B cell (primary cell): ENCODE measurements around the gene PRKN. TPM values are rescaled to one million over a fixed set of nuclear protein-coding genes. Genes with fewer than 3 reads are reported as not detected.

Experiments
- ATAC-seq: fragments of 200-7000 bp; cut with Tn5 transposase; one replicate; pipeline ENCODE4 v1.10.0; 2021; ENCODE audit warnings: low read depth, mild to moderate bottlenecking, moderate number of reproducible peaks, moderate library complexity
- CTCF ChIA-PET: fragments of 350-600 bp; sonication (Branson Sonifier 250); formaldehyde crosslinking; loops from one replicate; lab custom pipeline; 2021; ENCODE audit warnings: antibody characterized with exemption, inconsistent platforms; lab: Charles Lee
- POLR2A ChIA-PET: fragments of 350-600 bp; sonication (Branson Sonifier 250); formaldehyde crosslinking; loops from one replicate; lab custom pipeline; 2021; ENCODE audit warnings: antibody characterized with exemption; lab: Charles Lee
- DNase-seq: peaks from one replicate; pipeline ENCODE4 v3.0.0; 2013
- H2AFZ ChIP-seq: 2 replicates; pipeline ENCODE4 v1.6.1; 2012; ENCODE audit warnings: mild to moderate bottlenecking, low read depth, low read length; ENCODE audit not compliant: insufficient read depth, poor library complexity, severe bottlenecking
- H3K27ac ChIP-seq, 2 donors: 1 replicate in 1 of 2; 2 replicates in 1 of 2; pipeline ENCODE4 v1.5.1; 2012 to 2013; ENCODE audit warnings: low read length in 2 of 2, mild to moderate bottlenecking in 2 of 2, moderate library complexity in 1 of 2
- H3K27me3 ChIP-seq, 4 experiments: fragments of 200-600 bp in 1 of 4; sonication (generic) in 1 of 4; replicated peaks in 1 of 4; 1 replicate in 2 of 4; 2 replicates in 2 of 4; pipeline versions ENCODE4 v1.6.1 to v1.7.0; 2013 to 2016; ENCODE audit warnings: low read length in 3 of 4, mild to moderate bottlenecking in 2 of 4, mixed read lengths in 1 of 4, moderate library complexity in 1 of 4; ENCODE audit not compliant: insufficient read depth in 4 of 4, control insufficient read depth in 3 of 4; ENCODE audit errors: control extremely low read depth in 1 of 4
- H3K36me3 ChIP-seq, 2 experiments: replicated peaks in 1 of 2; 1 replicate in 1 of 2; 2 replicates in 1 of 2; pipeline versions ENCODE4 v1.6.1 to v1.7.1; 2013; ENCODE audit warnings: low read length in 1 of 2; ENCODE audit not compliant: insufficient read depth in 2 of 2, control insufficient read depth in 1 of 2; ENCODE audit errors: control extremely low read depth in 1 of 2, extremely low read depth in 1 of 2
- H3K4me1 ChIP-seq, 2 donors: fragments of 200-600 bp in 1 of 2; sonication (generic) in 1 of 2; 1 replicate in 1 of 2; 2 replicates in 1 of 2; pipeline versions ENCODE4 v1.5.1 to v1.6.1; 2013 to 2017; ENCODE audit warnings: low read length in 2 of 2; ENCODE audit not compliant: control insufficient read depth in 2 of 2, insufficient read depth in 2 of 2
- H3K4me2 ChIP-seq: replicated peaks from 2 replicates; pipeline ENCODE3; 2012; ENCODE audit warnings: mild to moderate bottlenecking, low read depth, low read length; ENCODE audit not compliant: poor library complexity, severe bottlenecking
- H3K4me3 ChIP-seq, 5 experiments: fragments of 200-600 bp in 1 of 5; sonication (generic) in 1 of 5; 1 replicate in 3 of 5; 2 replicates in 2 of 5; pipeline versions ENCODE4 v1.5.1 to v1.7.0; 2011 to 2016; ENCODE audit warnings: low read length in 4 of 5, mild to moderate bottlenecking in 4 of 5, low read depth in 2 of 5, control low read depth in 1 of 5, moderate library complexity in 1 of 5; ENCODE audit not compliant: insufficient read depth in 1 of 5; ENCODE audit errors: control extremely low read depth in 1 of 5, extremely low read depth in 1 of 5
- H3K79me2 ChIP-seq: fragments of 200-600 bp; sonication (generic); one replicate; pipeline ENCODE4 v1.6.0; 2016; ENCODE audit warnings: low read length; ENCODE audit not compliant: control insufficient read depth, insufficient read depth
- H3K9ac ChIP-seq: fragments of 200-600 bp; sonication (generic); 2 replicates; pipeline ENCODE4 v1.6.1; 2017; ENCODE audit warnings: mild to moderate bottlenecking, low read length, moderate library complexity
- H3K9me3 ChIP-seq, 3 donors: one replicate each; pipeline versions ENCODE4 v1.6.1 to v1.7.1; 2013; ENCODE audit warnings: low read length in 2 of 3; ENCODE audit not compliant: control insufficient read depth in 2 of 3, insufficient read depth in 1 of 3; ENCODE audit errors: control extremely low read depth in 1 of 3
- H4K20me1 ChIP-seq: 2 replicates; pipeline ENCODE4 v1.6.0; 2012; ENCODE audit warnings: mild to moderate bottlenecking, low read length; ENCODE audit not compliant: insufficient read depth, control insufficient read depth, poor library complexity, severe bottlenecking
- H3K27ac Mint-ChIP-seq: one replicate; pipeline ENCODE4 v1.8.0; 2021; ENCODE audit warnings: mixed read lengths
- H3K27me3 Mint-ChIP-seq: one replicate; pipeline ENCODE4 v1.8.0; 2021; ENCODE audit warnings: mixed read lengths
- H3K4me1 Mint-ChIP-seq: one replicate; pipeline ENCODE4 v1.8.0; 2021; ENCODE audit warnings: mixed read lengths
- H3K4me3 Mint-ChIP-seq: one replicate; pipeline ENCODE4 v1.8.0; 2021; ENCODE audit warnings: mixed read lengths
- H3K9me3 Mint-ChIP-seq: one replicate; pipeline ENCODE4 v1.8.0; 2022; ENCODE audit warnings: mixed read lengths; ENCODE audit not compliant: insufficient read depth
- EZH2 ChIP-seq: IDR thresholded peaks from 2 replicates; pipeline ENCODE4 v1.6.1; 2012; ENCODE audit warnings: borderline replicate concordance, low read depth, mild to moderate bottlenecking, moderate library complexity, low read length; ENCODE audit not compliant: insufficient read depth, poor library complexity, severe bottlenecking
- WGBS: methylation state at CpG from one replicate; pipeline ENCODE4 v1.1.5; 2013; ENCODE audit warnings: missing lambda C conversion rate; ENCODE audit not compliant: insufficient coverage; 5-methylcytosine and 5-hydroxymethylcytosine counted together
- intact Hi-C: fragments of 100-400 bp; cut with micrococcal nuclease; formaldehyde crosslinking; loops from one replicate; pipeline ENCODE4 v1.10.0; 2022
- polyA plus RNA-seq: library from polyadenylated mRNA; depleted of rRNA; stranded (reverse); fragments of >200 nt; gene quantifications from 2 replicates; pipeline ENCODE4 v1.2.3, GENCODE V29; 2012
- total RNA-seq, 2 donors: library from RNA; stranded (reverse); fragments of 120-200 nt in 1 of 2; gene quantifications; 1 replicate in 1 of 2; 2 replicates in 1 of 2; pipeline versions ENCODE4 v1.2.3 to v1.2.4, GENCODE V29; 2013 to 2022
- TF ChIP-seq, protein P1 (sequence below): fragments of 200-600 bp; IDR thresholded peaks from one replicate; pipeline ENCODE4 v1.8.0; 2022; ENCODE audit warnings: antibody characterized with exemption, mild to moderate bottlenecking

Gene PRKN
- total and polyA plus RNA-seq, 2 donors (not counting 1 experiment from before 2014, with no cell fraction given): 1.6 to 6.2 TPM

- no peaks in the 10 kb centered on the region for H3K27me3 ChIP-seq
Observed at GRCh38 chr6:162708971-162709370, 18.6 kb downstream of the PRKN start.

GRCh38 chr6:162706232-162706631, 21.3 kb downstream of the PRKN start:
- Histone ChIP-seq H4K20me1 (no peaks in the 10 kb centered on the region), H3K4me2 (peak overlapping the region; percentile 24), H3K27me3 (no peaks in the 10 kb centered on the region), H3K36me3 (no peaks in the 10 kb centered on the region), H3K9me3 (no peaks in the 10 kb centered on the region), H3K4me1 (peaks cover 3 to 6% of the 10 kb centered on the region in 2 donors), H3K27ac (no peak overlapping the region), H3K9ac (no peak overlapping the region), H2AFZ (no peak overlapping the region), H3K79me2 (no peaks in the 10 kb centered on the region), H3K4me3 (no peak overlapping the region)
- Mint-ChIP-seq H3K27me3 (no peaks in the 10 kb centered on the region), H3K4me3 (no peak overlapping the region), H3K27ac (no peak overlapping the region), H3K4me1 (peaks cover 5% of the 10 kb centered on the region), H3K9me3 (no peaks in the 10 kb centered on the region)
- WGBS: 20% methylated on average over 1 of the region's 6 CpGs
- no peak for TF ChIP-seq EZH2
- TF ChIP-seq, protein P1, sequence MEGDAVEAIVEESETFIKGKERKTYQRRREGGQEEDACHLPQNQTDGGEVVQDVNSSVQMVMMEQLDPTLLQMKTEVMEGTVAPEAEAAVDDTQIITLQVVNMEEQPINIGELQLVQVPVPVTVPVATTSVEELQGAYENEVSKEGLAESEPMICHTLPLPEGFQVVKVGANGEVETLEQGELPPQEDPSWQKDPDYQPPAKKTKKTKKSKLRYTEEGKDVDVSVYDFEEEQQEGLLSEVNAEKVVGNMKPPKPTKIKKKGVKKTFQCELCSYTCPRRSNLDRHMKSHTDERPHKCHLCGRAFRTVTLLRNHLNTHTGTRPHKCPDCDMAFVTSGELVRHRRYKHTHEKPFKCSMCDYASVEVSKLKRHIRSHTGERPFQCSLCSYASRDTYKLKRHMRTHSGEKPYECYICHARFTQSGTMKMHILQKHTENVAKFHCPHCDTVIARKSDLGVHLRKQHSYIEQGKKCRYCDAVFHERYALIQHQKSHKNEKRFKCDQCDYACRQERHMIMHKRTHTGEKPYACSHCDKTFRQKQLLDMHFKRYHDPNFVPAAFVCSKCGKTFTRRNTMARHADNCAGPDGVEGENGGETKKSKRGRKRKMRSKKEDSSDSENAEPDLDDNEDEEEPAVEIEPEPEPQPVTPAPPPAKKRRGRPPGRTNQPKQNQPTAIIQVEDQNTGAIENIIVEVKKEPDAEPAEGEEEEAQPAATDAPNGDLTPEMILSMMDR: no peak
- ATAC-seq: no peak
- DNase-seq: no peak
- intact Hi-C loops: no loop called here
- ChIA-PET CTCF (no interaction called here), POLR2A (no interaction called here)

More at GRCh38 chr6:162708971-162709370, 18.6 kb downstream of the PRKN start:
- Histone ChIP-seq H4K20me1 (no peaks in the 10 kb centered on the region), H3K9ac (no peak overlapping the region), H2AFZ (no peak overlapping the region), H3K4me3 (no peak overlapping the region), H3K9me3 (no peaks in the 10 kb centered on the region), H3K4me1 (peaks cover 3 to 6% of the 10 kb centered on the region in 2 donors), H3K4me2 (no peak overlapping the region), H3K27ac (no peak overlapping the region), H3K79me2 (no peaks in the 10 kb centered on the region), H3K36me3 (no peaks in the 10 kb centered on the region)
- POLR2A ChIA-PET: no interaction called here
- peaks cover 2% of the 10 kb centered on the region for H3K9me3 Mint-ChIP-seq
- 80% methylated on average over 1 of the region's 6 CpGs for whole genome bisulfite sequencing
- H3K27me3 Mint-ChIP-seq: no peaks in the 10 kb centered on the region
- H3K27ac Mint-ChIP-seq: no peak overlapping the region
- DNase-seq (no peak), ATAC-seq (no peak)
- no peak overlapping the region for H3K4me3 Mint-ChIP-seq
- peaks cover 5% of the 10 kb centered on the region for H3K4me1 Mint-ChIP-seq
- CTCF ChIA-PET: no interaction called here
- intact Hi-C loops: no loop called here
- TF ChIP-seq EZH2: no peak
- TF ChIP-seq, protein P1: no peak
